Activated CD4-positive, CD25-positive, alpha-beta regulatory T cell treated with anti-CD3 and anti-CD28 coated beads, Interleukin-2, amount 50 U/mL, for 16 hours (primary cell): ENCODE data around the gene DNMT1.
"Not testable (repeated sequence)": the region's sequence is repeated elsewhere in the genome, so short reads cannot be mapped to it uniquely, and the experiment has no call there.

Source experiments
- DNase-seq: peaks from one replicate; pipeline ENCODE4 v3.0.0-alpha.2; 2020; ENCODE audit warnings: low read depth, low spot score

DNMT1 gene

DNA sequence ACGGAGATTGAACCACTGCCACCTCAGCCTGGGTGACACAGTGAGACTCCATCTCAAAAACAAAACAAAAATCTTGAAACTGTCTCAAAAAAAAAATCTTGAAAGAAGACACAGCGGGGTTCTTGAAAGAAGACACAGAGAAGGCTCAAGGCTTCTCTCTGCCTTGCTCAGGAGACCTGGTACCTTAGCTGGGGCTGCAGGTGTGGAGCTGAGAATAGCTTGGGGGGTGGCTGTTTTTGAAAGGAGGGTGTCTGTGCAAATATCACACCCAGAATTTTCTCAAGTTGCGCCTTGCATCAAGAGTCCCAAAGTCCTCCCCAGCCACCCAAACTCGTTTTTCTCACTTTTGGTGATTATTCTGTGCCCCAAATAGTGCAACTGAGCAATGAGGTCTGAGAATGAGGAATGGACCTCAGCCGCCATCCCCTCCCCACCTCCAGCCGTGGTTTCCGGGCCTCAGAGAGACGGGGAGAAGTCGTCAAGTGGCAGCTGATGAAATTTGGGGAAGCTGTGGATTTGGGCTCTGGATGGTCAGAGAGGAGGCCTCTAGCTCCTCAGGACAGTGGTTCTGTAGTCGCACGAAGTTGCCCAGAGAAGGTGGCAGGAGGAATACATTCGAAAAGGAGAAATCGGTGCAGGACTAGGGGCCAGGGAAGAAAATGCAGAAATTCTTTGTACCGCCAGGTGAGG lies 27.6 kb upstream of the DNMT1 start:
- no peak for DNase-seq

DNA sequence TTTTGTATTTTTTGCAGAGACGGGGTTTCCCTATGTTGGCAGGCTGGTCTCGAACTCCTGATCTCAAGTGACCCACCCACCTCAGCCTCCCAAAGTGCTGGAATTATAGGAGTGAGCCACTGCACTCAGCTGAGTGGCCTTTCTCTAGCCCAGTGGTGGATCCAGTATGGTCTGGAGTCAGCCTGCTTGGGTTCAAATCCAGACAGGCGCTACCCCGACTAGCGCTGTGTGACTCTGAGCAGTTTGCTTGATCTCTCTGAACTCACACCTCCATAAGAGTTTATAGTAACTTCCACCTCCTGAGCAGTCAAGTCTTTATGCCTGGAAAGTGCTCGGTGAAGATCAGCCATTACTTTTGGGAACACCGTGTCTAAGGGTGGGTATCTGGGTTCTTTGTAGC lies 25.9 kb upstream of the DNMT1 start:
- no peak for DNase-seq

DNA sequence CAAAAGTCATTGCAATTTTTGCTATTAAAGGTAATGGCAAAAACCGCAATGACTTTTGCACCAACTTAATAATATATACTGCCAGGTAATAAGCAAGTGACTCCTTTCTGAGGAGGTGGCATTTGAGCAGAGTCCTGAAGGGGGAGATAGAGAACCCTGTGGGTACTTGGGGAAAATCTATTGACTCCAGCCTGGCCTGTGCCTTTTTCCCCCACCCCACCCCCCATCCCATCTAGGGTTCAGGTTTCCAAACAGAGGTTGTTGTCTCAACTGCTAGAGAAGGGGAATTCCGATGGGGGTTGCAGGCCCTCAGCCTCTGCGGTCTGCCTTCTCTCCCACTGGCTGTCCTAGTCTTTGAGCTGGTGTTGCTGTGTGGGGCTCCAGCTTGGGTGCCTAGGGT lies 24.9 kb upstream of the DNMT1 start:
- DNase-seq = no peak

DNA sequence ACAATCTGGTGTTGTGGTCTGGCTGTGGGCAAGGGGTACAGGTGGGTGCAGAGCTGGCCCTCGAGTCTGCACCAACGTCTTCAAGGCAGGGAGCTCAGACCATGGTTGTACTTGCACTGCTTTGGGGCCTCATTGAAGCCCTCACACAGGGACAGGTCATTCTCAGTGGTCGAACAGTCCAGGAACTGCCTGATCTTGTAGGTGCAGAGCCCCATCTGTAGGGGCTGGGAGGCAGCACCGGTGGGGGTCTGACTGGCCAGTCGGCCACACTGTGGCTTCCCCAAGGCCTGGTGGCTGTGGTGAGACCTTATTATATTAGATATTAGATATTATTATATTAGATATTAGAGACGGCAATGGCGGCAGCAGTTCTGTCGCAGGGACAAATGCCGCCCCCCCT lies 22.3 kb upstream of the DNMT1 start:
- no peak for DNase-seq

DNA sequence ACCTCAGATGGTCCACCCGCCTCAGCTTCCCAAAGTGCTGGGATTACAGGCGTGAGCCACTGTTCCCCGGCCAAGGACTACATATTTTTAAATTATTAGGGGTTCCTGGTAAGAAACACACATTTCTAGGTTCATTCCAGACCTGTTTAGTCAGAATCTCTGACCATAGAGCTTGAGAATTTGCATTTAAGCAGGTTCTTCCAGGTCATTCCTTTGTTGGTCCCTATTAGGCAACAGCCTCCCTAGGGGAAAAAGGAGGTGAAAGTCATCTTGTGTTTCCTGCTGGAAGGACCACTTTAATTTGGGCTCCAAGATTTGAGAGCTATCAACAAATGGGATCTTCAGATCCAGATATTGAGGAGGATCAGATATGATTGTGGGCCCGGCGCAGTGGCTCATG lies 20.0 kb upstream of the DNMT1 start:
- DNase-seq = no peak

DNA sequence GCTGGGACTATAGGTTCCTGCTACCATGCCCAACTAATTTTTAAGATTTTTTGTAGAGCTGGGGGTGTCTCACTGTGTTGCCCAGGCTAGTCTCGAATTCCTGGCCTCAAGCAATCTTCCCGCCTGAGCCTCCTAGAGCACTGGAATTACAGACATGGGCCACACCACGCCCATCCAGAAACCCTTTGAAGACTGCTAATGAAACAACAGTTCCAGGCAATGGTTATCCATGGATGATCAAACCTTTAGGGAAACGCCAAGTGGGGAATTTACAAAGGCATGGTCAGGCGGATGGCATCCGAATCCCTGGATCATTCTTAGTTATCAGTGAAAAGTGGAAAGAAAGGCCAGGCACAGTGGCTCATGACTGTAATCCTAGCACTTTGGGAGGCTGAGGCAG lies 16.9 kb upstream of the DNMT1 start:
- no peak for DNase-seq

DNA sequence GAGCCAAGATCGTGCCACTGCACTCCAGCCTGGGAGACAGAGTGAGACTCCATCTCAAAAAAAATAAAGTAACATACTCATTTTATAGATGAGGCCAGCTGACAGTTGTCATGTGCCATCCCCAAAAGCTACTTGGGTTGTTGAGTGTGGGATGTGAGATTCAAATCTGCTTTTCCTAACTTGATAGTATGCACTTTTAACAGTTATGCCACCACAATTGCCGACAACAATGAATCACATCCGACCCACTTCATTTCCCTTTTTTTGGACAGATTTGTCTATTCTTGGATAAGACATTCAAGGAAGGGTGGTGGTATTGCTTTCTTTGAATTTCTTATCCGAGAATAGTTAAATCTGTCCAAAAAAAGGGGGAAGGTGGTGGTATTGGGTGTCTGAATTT lies 16.3 kb upstream of the DNMT1 start:
- DNase-seq = no peak

DNA sequence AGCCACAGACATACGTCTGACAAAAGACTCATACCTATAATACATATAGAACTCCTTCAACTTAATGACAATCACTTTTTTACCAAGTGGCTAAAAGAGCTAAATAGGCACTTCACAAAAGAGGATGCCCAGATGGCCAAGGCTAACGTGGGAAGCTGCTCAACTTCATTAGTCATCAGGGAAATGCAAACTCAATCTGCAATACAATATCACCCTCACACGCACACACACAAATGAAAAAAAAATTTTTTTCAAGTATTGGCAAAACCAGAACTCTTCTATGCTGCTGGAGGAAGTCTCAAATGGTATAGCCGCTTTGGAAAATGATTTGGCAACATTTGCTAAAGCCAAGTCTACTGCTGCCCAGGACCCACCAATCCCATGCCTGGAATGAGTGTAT lies 14.6 kb upstream of the DNMT1 start:
- DNase-seq = no peak

DNA sequence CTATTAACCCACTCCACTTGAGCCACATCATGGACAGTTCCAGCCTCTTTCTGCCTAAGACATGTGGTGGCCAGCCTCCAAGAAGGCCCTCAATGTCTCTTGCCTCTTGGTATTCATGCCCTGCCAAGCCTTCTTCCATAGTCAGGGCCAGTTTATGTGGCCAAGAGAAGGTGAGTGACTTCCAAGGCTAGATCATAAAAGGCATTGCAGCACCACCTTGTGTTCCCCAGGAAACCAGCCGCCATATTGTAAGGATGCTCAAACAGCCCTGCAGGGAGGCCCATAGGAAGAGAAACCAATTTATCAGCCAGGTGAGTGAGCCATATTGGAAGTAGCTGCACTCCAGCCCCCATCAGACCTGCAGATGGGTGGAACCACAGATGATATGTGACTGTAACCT lies 12.3 kb upstream of the DNMT1 start:
- no peak for DNase-seq

DNA sequence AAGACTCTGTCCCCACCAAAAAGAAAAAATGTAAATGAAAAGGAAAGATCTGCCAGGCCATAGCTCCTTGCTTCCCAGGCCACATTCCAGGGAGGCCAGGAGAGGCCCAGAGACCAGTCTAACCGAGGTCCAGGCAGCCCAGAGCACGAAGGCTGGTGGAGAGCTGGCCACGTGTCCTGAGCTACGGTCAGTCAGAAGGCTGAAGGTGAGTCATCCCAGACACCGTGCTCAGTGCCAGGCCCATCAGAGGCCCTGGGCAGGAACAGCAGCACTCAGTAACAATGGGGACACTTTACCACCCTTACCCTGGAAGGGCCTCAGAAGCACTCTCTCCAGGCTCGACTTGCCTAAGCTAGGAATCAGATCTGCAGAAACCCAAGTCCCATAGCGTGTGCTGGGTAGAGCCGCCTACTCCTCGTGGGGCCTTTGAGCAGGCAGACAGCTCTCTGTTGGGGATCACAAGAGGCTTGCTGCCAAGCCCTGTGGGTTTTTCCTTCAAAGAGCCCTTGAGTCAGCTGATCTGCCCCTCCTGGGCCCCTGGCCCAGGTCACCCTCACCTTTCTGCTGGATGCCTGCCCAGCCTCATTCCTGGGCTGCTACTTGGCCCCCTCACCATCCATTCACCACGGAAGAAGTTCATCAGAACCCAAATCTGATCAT lies 11.6 kb upstream of the DNMT1 start:
- no peak for DNase-seq

DNA sequence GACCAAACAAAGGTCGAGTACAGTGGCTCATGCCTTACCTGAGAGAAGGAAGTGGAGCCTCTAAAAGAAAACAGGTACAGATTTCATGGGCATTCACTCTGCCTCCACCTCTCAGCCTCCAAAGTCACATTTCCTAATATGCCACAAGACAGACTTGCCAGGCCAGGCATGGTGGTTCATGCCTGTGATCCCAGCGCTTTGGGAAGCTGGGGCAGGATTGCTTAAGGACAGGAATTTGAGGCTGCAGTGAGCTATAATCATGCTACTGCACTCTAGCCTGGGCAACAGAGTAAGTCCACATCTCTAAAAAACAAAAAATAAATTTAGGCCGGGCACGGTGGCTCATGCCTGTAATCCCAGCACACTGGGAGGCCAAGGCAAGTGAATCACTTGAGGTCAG lies 10.9 kb upstream of the DNMT1 start:
- DNase-seq = no peak

DNA sequence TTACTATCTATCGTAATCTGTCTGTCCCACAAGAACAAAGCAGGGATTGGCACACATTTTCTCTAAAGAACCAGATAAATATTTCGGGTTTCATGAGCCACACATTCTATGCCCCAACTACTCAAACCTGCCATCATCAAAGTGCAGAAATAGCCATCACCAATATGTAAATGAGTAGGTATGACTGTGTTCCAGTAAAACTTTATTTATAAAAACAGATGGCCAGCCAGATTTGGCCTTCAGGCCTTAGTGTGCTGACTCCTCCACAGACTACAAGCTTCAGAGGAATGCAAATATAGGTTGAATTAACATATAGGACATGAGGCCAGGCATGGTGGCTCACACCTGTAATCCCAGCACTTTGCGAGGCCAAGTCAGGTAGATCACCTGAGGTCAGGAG lies 8.9 kb upstream of the DNMT1 start:
- DNase-seq = no peak

DNA sequence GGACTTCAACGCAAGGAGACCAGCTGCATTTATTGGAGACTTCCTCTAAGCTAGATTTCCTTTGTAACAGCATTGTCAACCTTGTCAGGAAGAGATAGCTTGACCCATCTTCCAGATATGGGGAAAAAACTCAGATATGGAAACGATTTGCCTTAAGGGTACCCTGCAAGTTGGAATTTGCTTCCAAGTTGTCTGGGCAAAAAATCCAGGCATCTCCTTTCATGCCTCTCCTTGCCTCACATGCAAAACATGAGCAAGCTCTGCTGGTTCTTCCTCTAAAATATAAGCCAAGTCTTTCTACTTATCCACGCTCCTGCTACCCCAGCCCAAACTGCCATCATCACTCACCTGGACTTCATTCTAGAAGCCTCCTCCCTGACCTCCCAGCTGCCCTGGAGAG lies 6.4 kb upstream of the DNMT1 start:
- DNase-seq = no peak

DNA sequence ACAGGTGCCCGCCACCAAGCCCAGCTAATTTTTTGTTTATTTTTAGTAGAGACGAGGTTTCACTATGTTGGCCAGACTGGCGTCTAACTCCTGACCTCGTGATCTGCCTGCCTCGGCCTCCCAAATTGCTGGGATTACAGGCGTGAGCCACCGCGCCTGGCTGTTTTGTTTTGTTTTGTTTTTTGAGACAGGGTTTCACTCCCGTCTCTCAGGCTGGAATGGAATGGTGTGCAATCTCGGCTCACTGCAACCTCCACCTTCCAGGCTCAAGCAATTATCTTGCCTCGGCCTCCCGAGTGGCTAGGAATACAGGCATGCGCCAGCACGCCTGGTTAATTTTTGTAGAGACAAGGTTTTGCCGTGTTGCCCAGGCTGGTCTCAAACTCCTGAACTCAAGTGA lies 5.3 kb upstream of the DNMT1 start:
- not testable (repeated sequence) for DNase-seq

DNA sequence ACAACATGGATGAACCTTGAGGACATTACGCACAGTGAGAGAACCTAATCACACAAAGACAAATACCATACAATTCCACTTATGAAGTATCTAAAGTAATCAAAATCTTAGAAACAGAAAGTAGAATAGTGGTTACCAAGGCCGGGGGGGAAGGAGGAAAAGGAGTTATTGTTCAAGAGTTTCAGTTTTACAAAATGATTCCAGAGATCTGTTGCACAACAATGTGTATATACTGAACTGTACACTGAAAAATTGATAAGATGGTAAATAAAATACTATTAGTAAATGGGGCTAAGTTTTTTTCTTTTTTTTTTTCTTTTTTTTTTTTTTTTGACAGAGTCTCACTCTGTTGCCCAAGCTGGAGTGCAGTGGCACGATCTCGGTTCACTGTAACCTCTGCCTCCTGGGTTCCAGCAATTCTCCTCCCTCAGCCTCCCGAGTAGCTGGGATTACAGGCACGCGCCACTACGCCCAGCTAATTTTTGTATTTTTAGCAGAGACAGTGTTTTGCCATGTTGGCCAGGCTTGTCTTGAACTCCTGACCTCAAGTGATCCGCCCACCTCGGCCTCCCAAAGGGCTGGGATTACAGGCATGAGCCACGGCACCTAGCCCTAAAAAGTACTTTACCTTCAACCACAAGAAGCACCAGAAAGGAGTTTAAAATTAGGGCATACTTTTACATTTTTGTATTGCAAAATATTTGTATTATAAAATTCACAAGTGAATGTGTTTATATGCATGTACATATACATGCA lies 4.3 kb upstream of the DNMT1 start:
- DNase-seq = not testable (repeated sequence)

DNA sequence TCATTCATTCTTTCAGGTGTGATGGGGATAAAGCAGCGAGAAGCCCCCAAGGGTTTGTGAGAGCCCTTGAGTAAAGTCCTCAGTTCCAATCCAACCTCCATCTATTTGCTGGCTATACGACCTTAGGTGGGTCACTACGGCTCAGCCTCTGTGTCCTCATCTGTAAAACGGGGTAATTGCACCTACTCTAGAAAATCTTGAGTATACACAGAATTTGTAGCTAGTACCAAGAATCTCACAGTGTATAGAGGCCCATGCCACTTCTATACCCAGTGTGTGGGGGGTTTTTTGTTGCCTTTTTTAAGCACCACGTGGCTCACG lies 406 bp upstream of the DNMT1 start:
- DNase-seq = no peak

DNA sequence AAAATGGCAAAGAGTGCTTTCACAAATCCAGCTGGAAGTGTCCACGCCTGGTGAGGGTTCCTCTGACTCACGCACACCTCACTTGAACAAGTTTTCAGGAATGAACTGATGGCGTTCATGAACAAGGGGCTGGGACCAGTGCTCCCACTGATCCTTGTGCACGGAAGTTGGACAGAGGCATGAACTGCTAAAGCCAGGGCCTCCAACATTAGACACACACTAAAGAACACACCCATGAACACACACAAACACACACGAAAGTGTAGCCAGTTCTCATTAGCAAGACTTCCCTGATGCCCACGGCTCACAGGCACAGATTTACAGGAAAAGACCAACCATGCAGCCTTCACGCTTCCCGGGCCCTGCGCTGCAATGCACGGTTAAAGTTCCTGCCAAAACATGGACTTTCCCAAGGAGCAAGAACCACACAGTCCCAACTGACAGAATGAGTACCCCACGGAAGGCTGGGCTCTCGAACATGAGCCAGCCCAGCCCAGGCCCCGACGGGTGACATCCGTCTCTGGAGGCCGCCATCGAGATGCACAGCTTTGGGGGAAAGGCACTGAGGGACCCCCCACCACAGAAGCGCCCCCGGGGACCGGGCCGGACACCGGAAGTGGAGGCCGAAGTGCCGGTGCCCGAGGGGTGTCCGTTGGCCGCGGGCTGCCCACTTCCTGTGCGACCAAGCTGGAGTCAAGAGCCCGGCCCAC lies 808 bp downstream of the DNMT1 start:
- peak; percentile 6 for DNase-seq

DNA sequence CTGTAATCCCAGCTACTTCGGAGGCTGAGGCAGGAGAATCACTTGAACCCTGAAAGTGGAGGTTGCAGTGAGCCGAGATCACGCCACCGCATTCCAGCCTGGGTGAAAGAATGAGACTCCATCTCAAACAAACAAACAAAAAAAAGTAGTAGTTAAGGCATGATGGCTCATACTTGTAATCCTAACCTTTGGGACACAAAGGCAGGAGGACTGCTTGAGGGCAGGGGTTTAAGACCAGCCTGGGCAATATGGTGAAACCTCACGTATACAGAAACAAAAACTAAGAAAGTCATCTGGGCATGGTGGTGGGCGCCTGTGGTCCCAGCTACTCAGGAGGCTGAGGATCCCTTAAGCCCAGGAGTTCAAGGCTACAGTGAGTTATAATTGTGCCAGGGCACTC lies 1.8 kb downstream of the DNMT1 start:
- DNase-seq = no peak

DNA sequence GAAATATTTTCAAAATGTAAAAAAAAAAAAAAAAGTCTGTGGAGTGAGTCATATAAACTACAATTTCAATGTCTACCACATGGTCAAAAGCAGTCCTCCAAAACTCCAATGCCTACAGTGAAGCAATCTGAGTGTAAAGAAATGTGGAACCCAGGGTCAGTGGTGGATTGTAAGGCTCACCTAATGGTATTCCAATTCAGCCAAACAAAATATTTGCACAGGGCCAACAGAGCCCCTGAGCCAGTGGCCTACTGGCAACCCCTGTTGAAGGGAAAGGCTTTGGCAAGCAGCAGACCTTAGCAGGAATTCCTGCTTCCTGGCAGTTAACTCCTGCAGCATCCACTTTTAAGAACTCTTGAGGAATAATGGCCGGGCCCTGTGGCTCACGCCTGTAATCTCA lies 3.4 kb downstream of the DNMT1 start:
- no peak for DNase-seq

DNA sequence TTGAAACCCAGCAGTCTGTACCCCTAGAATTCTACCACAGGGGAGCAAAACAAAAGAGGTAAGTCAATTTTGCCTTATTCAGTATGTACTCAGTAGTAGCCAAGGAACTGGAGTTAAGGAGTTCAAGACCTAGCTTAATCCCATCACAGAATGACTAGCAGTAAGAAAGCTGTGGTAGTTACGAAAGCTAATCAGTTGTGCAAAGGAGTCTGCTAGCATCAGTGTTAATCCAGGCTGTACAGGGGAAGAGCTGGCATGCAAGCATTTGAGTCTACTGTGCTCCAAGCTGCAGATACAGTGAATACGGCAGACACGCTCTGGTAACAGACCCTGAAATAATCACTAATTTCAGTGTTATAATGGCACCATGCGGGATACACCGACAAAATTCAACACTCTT lies 4.7 kb downstream of the DNMT1 start:
- DNase-seq = no peak

DNA sequence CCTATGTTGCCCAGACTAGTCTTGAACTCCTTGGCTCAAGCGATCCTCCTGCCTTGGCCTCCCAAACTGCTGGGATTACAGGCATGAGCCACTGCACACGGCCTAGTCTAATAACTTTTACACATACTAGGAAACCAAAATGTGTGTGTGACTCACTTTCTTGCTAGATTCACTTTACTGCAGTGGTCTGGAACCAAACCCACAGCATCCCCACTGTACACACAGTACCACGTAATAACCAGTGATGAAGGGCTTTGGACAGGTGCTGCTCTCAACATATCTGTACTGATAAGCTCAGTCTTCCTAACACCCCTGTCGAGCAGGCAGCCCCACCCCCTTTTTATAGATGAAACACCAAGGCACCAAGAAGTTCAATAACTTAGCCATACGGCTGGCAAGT lies 5.1 kb downstream of the DNMT1 start:
- DNase-seq = no peak

DNA sequence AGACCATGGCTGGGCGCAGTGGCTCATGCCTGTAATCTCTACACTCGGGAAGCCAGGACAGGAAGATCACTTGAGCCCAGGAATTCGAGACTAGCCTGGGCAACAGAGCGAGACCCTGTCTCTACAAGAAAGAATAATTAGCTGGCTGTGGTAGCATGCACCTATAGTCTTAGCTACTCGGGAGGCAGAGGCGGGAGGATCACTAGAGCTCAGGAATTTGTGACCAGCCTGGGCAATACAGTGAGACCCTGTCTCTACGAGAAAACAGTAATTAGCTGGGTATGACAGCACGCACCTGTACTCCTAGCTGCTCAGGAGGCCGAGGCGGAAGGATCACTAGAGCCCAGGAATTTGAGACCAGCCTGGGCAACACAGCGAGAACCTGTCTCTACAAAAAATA lies 7.4 kb downstream of the DNMT1 start:
- no peak for DNase-seq

DNA sequence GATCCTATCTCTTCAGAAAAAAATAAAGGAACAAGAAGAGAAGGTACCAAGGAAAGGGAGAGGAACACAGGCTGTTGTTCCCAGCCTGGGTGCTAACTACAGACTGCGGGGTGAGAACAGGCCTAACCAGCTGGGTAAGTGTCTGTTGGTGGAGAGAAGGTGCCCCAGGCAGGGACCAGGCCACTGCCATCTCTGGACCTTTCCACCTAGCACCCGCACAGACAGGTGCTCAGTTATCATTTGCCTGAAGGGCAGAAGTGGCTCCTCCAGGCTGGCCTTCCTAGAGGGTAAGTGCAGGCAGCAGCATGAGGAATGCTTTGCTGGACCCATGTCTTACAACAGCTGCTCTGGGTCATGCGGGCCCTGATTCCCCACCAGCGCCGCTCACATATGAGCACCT lies 10.1 kb downstream of the DNMT1 start:
- no peak for DNase-seq
